ENCODE data around the gene RNF157.

DNA sequence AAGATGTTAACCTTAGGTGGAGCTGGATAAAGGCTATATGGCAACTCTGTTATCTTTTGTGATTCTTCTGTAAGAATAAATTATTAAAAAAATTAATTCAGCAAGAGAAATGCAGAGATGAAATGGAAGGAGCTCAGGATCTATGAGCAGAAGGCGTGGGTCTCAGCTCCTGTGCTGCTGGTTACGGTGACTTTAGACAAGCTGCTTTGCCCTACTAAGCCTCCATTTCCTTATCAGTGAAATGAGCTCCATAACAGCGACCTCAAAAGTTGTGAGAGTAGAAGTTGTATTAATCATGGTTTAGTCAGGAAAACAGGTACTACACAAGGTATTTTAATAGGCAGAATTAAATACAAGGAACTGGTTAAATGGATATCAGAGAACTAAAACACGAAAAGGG lies 51.0 kb downstream of the RNF157 start:
- TF ChIP-seq, protein P1, sequence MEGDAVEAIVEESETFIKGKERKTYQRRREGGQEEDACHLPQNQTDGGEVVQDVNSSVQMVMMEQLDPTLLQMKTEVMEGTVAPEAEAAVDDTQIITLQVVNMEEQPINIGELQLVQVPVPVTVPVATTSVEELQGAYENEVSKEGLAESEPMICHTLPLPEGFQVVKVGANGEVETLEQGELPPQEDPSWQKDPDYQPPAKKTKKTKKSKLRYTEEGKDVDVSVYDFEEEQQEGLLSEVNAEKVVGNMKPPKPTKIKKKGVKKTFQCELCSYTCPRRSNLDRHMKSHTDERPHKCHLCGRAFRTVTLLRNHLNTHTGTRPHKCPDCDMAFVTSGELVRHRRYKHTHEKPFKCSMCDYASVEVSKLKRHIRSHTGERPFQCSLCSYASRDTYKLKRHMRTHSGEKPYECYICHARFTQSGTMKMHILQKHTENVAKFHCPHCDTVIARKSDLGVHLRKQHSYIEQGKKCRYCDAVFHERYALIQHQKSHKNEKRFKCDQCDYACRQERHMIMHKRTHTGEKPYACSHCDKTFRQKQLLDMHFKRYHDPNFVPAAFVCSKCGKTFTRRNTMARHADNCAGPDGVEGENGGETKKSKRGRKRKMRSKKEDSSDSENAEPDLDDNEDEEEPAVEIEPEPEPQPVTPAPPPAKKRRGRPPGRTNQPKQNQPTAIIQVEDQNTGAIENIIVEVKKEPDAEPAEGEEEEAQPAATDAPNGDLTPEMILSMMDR (IDR thresholded peaks at IDR 0.05), result no peak
- no peak for TF ChIP-seq POLR2A (IDR thresholded peaks at IDR 0.05)

Measured in adrenal gland (tissue), 5 donors.